T-helper 2 cell (primary cell): Measurements from ENCODE around the gene NR2F1.

Experiments used
- DNase-seq, 5 experiments: peaks; one replicate each; pipeline versions ENCODE4 v3.0.0 to v3.0.0-alpha.2; 2012 to 2022

NR2F1 gene

DNA sequence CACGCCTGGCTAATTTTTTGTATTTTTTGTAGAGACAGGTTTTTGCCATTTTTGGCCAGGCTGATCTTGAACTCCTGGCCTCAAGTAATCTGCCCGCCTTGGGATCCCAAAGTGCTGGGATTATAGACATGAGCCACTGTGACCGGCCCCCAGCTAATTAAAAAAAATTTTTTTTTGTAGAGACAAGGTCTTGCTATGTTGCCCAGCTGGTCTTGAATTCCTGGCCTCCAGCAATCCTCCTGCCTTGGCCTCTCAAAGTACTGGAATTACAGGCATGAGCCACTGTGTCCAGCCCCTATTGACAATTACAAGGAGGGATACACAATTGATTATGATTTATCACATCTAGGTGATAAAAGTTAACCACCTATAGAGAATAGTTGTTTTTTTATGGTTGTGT lies 59.5 kb downstream of the NR2F1 start:
- no peak for DNase-seq
